GM21825 (cell line): Measurements from ENCODE around the gene PERCC1.

Source experiments
- ATAC-seq: cut with Tn5 transposase; IDR thresholded peaks from one replicate; pipeline ENCODE4 v1.9.1; 2021; ENCODE audit warnings: mild to moderate bottlenecking, moderate library complexity; ENCODE audit not compliant: unreplicated experiment

PERCC1 gene

GRCh38 chr16:1408171-1408837 lies 22.6 kb upstream of the PERCC1 start:
- peak; percentile 77 for ATAC-seq

DNA sequence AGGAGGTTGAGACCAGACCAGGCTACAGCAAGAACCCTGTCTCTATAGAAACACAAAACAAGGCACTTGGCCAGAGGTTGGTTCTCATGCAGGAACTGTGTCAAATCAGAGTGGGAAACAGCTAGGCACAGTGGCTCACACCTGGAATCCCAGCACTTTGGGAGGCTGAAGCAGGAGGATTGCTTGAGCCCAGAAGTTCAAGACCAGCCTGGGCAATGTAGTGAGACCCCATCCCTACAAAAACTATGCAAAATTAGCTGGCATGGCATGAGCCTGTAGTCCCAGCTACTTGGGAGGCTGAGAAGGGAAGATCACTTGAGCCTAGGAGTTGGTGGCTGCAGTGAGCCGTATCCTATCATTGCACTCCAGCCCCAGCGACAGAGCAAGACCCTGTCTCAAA lies 18.0 kb upstream of the PERCC1 start:
- ATAC-seq, result no peak

DNA sequence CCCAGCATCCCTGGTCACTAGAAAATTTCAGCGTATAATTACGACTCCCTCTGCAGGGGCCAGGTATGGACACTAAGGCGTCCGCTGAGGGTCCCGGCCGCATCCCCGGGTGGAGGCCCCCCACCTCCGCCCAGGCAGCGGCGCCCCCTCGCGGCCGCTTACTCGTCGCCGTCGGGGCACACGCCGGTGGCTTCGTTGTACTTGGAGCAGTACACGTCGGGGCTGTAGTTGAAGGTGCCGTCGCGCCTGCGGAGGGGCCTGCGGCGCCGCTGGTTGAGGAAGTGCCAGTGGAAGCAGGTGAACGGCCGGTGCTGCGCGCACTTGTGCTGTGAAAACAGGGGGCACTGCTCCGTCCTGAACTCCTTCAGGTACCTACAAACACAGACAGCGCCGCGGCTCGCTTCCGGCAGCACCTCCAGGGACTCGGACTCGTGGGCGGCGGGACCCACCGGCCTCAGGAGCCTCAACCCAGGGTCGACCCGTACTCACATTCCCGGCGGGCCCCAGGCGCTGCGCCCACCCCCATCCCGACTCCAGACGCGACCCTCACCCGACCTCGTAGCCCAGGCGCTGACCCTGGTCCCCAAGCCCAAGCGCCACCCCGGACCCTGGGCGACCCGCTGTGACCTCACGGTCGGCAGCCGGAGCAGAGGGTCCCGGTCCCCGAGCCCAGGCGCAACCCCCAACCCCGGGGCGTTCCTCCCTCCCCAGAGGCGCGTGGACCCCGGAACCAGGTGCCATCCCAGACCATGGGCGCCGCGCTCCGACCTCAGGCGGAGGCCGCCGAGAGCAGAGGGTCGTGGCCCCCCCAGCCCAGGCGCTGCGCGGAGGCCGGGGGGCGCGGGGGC lies 17.0 kb upstream of the PERCC1 start:
- ATAC-seq, result peak; percentile 32

DNA sequence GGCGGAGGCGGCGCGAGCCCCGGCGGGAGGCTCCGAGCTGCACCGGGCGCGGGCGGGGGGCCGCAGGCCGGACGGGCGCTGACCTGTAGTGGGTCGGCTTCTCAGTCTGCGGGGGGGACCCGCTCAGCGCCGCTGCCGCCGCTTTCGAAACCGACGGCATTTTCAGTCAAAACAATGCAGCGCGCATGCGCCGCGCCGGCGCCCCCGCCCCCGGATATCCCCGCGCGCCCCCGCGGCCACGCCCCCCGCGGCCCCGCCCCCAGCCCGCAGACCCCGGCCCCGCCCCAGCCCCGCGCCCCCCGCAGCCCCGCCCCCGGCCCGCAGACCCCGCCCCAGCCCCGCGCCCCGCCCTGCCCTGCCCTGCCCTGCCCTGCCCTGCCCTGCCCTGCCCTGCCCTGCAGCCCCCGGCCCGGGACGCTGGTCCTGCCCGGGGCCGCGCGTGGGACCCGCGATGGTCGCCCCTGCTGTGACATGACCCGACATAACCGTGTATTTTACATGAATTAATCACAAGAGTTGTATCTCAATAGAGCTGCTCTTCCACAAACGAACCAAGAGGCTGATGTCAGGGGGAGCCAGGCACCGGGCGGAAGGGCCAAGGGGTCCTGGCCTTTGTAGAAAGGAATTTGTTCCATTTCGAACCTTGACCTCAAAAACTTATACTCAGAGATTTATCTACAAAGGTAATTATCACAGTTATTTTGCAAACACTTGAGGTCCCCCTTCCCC lies 16.2 kb upstream of the PERCC1 start, which contains the start of gene UNKL:
Gene UNKL, minus strand, starts transcription at position 173 of the 729 bp plus-strand sequence. Its CDS starts 13 bp downstream, at position 160.
- peak; percentile 37 for ATAC-seq

DNA sequence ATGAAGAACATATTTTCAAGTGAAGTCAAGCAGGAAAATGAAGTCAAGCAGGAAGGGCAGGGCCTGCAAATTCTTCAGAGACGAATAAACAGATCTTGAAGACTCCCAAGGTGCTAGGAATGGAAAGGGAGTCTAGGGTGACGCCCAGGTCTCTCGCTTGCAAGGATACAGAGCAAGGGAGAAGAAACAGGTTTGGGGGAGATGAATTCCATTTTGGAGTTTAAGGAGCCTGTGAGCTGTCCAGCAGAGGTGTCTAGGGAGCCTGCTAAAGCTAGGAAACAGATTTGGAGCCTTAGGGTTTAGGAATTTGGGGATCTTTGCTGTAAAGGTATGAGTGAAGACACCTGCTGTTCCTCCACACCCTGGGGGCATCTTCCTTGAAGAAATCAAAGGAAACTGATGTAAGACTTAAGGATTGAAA lies 14.3 kb upstream of the PERCC1 start:
- ATAC-seq, result no peak

DNA sequence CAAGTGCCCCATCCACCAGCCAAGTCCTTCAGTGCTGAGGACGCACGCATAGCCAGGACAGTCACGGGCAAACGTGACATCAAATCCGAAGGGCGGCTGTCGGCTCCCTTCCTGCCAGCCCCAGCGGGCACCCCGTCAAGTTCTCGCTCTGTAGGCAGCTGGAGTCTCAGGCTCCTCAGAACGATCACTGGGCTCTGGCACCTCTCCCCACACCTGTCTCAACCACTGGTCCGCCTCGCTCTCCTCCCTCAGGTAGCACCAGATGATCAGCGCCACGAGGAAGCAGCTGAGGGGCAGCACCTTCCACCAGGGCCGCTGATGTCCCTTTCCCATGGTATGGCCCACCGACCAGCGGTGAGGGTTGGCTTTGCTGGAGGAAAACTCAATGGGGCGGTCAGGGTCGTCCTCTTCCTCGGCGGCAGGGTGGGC lies 10.8 kb upstream of the PERCC1 start:
- ATAC-seq, result peak; percentile 24

GRCh38 chr16:1422076-1422475 lies 8.8 kb upstream of the PERCC1 start:
- no peak for ATAC-seq

DNA sequence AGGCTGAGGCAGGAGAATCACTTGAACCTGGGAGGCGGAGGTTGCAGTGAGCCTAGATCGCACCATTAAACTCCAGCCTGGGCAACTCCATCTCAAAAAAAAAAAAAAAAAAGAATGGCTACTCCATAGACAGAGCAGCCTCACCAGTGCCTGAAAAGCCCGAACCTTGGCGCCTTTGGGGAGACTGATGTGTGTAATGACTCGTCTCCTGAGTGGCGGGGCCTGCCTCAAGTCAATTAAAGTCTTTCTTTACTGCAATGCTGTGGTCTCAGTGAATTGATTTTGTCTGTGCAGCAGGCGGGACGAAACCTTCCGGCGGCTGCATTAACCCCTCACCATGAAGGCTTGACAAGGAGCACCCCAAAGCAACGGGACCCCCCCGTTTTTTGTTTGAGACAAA lies 6.8 kb upstream of the PERCC1 start:
- ATAC-seq, result no peak

DNA sequence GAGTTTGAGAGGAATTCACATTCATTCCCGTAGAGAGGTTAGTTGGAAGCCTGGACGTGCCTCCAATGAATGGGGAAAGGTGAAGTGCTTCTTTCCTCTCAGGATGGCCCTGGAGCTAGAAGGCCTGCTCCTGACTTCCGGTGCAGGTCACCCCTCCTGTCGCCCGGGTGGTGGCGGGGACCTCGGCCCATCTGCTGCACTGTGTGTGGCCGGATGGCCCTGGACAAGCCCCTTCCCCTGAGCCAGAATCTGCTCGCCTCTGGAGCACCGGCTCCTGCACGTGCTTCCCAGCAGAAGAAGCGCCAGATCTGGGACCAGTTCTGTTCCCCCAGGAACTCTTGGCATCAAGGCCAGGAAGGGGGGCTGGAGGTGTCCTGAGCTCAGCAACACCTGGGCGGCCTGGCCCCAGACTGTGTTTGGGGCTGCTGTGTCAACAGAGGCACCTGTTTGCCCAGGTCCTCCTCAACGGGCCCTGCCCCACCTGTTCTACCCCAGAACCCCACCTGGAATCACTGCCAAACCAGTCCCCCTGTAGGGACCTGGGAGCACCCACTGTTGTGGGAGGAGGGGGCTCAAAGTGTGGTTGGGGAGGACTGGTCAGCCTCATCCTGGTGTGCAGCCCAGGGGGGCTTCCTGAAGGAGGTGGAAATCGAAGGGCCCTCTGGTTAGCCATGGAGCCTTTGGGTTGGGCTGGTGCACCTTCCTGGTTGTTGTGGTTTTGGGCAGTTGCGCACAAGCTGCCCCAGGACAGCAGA lies 5.1 kb upstream of the PERCC1 start:
- ATAC-seq, result no peak

DNA sequence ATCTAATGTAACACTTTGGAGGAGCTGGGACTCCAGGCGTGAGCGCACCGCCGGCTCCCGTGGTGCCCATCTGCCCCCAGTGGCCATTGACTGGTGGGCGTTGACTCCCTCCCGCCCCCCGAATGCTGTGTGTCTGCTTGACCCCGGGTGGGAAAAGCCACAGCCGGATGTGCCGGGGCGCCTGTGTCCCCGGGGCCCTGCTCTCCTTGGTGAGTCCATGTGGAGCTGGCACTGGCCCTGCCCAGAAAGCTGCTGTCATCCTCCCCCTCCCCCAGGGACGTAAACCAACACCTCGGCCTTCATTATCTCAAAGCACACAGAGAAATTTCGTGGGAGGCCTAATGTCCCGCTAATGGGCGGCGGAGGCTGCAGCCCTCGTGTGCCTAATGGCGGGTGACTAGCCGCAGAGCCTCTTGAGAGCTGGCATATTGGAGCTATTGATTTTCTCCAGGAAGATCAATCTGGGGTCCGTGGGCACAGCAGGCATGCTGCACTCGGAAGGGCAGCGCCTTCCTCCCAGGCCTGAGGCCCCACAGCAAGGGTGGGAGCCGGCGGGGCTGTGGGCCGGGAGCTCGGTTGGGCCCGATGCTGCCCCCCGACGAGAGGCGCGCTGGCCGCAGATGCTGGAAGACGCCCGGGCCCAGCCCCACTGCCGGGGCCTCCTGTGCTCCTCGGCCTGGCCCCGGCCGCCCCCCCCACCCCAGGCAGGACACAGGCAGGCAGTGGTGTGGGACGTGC lies 4.0 kb upstream of the PERCC1 start:
- no peak for ATAC-seq

- no peak for ATAC-seq
Observed at GRCh38 chr16:1427473-1428461, 3.1 kb upstream of the PERCC1 start.

DNA sequence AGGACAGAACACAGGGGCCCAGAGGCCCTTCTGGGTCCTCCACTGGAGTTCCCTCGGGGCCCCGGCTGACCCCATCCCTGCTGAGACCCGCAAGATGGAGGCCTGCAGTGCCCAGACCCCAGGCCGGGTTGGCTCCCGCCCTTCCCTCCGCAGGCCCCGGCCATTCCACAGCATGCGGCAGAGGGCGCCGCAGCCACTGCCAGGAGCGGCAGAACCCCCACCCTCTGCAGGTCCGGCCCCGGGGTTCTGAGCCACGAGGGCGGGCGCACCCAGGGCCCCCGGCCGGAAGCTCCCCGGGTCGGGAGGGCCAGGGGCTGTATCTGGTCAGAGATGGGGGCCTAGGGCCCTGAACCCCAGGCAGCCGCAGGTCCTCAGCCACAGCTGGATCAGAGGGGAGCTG lies 2.4 kb upstream of the PERCC1 start:
- no peak for ATAC-seq

DNA sequence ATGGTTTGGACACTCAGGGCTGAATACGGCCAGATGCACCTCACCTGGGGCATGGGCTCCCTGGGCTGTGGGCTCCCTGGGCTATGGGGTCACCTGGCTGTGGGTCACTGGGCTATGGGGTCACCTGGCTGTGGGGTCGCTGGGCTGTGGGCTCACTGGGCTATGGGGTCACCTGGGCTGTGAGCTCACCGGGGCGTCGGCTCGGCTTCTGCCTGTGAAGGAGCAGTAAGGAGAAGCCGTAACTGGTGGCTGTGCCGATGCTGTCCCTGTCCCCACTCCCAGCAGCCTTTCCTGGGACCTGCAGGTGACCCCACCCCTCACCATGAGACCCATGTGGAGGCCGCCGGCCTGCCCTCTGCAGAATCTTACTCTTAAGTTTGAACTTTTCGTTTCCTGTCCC lies 1.9 kb upstream of the PERCC1 start:
- no peak for ATAC-seq

GRCh38 chr16:1429631-1430030 lies 1.2 kb upstream of the PERCC1 start:
- ATAC-seq, result no peak

DNA sequence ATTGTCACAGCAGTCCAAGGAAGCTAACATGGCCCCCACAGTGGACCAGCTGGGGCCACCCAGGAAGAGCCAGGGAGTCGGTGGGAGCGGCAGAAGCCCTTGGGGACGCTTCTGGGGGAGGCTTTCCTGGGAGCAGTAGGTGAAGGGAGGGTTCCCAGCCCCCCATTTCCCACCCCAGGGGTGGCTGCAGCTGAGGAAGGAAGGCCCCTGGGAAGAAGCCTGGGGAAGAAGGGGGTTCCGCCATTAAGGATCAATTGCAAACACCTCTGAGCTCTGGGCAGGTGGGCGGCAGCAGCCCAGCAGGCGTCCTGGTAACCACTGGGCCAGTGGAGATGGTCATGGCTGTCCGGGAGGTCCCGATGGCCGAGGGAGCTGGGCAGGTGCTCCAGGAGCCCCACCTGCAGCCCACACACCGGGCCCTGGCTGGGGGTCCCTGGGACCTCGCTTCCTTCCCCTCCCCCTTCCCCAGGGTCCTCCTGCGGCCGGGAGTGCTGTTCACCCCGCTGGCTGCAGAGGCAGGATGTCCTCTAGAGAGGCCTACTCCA lies 592 bp upstream of the PERCC1 start:
- ATAC-seq, result no peak

DNA sequence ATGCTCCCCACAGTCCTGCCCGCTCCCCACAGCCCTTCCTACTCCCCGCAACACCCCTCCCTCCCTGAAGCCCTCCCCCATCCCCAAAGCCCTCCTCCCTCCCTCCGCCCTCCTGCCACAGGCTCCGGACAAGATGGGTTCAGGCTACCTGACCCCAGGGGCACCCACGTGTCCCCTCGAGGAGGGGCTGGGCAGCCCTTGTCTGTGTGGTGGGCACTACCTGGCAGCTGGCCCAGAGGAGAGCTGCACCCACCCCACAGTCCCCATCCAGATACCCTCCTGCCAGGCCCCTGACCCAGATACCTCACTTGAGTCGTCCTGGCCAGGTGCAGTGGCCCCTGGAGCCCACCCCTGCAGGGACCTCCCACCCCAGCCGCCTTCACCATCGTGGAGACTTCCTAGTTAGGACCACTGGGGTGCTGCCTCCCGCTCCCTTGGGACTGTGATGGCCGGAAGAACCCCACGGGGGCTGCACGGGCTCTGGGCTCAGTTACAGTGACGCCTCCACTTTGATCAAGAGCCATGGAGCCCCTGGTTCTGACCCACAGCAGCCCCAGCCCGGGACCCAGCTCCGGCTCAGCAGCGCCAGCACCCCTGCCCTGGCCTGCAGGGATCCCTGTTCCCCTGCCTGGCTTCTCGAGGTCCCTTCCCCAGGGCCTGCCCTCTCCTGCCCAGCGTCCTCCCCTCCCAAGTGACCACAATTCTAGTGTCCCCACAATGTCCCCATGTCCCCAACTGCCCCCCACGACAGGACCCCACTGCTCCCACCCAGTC lies 806 bp downstream of the PERCC1 start:
- ATAC-seq, result no peak

- ATAC-seq, result no peak
Observed at GRCh38 chr16:1432388-1433262, 1.7 kb downstream of the PERCC1 start.
